IPS DF 4.7 (cell line): ENCODE measurements around the gene GABRR1.
"Not testable (repeated sequence)": the region's sequence is repeated elsewhere in the genome, so short reads cannot be mapped to it uniquely, and the experiment has no call there.

Experiments
- DNase-seq: peaks from one replicate; pipeline ENCODE4 v3.0.0-alpha.2; 2013; ENCODE audit warnings: low spot score; ENCODE audit errors: extremely low read depth

GABRR1 gene

DNA sequence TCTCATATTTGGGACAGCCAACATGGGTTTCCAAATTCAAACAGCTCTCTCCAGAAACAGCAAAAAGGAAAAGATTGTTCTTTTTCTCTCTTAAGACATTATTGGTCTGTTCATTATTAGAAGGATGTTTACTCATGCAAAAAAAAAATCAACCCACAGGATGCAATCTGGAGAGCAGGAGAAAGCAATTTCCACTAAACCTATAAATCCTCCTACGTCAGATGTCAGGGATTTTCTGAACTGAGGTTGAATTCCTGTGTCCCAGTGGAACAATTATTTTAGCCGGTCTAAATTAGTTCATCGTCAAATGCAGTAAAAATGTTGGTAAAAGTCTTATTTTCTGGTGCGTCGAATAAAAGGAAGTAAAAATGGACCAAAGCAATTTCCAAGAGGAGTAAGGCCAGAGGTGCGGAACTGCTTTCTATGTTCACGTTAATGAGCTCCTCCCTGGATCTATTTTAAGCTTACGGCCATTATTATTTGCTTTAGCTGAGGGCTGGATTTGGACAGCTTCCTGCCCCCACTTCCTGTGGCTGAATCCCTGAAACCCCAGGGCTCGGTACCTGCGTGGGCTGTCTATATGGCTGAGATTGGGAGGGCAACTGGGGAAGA is at the start of gene GABRR1:
Gene GABRR1, minus strand, starts transcription at position 60 of the 612 bp plus-strand sequence. Its CDS starts 36 bp downstream, at position 24.
- DNase-seq: no peak

GRCh38 chr6:89264296-89264695 is 47.1 kb upstream of the GABRR1 start:
- no peak for DNase-seq

- DNase-seq: no peak
These were observed 43.7 kb upstream of the GABRR1 start for GRCh38 chr6:89260832-89261231.

- DNase-seq: no peak
These were observed 43.2 kb upstream of the GABRR1 start for GRCh38 chr6:89260310-89260709.

- no peak for DNase-seq
These were observed 41.8 kb upstream of the GABRR1 start for GRCh38 chr6:89258912-89259311.

DNA sequence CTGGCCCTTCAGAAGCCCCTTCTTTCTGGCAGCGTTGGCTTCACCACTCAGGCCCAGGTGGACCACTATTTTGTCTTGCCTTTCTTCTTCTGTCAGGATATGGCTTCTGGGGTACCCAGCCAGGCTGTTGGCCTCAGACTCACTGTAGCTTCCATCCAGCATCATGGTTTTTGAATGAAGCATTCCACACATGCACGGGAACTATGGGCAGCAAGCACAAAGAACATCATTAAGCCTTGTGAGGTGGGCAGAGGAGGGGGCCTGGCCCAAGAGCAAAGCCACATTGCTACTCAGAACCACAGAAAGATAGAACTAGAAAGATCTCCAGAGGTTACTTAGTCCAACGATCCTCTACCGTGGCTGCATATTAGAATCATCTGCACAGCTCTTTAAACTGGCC is 40.6 kb upstream of the GABRR1 start:
- no peak for DNase-seq

DNA sequence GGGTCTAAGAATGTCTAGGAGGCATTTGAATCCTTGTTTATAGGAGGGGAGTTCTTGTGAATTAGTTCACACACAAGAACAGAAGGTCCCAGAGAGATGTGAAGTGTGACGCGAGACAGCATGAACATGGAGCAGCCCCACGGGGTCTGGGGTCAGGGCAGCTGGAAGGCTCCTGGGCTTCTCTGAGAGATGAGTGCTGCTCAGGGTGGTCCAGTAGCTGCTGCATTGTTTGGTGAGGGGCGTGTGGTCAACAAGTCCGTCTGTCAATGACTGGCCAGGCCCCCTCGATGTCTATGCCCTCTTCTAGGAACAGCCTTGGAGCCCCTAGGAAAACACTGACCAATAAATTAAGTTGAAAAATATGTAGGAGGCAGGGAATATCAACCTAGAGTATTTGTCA is 40.2 kb upstream of the GABRR1 start:
- no peak for DNase-seq

DNA sequence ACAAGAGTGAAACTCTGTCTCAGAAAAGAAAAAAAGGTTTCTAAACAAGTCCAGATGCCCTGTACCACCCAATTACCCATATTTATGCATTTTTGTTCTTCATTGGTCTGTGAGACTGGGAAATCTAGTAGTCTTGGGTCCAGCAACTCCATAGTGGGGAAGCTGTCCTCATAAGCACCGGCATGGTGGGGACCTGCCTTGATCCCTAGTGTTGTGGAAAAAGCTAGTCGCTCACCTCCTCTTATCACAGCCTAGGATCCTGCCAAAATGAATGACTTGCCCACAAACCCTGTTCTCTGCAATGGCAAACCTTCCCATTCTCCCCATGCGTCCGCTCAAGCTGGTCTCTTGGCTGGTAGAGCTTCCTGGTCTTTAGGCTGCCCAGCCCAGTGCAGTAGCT is 38.3 kb upstream of the GABRR1 start:
- DNase-seq: no peak

DNA sequence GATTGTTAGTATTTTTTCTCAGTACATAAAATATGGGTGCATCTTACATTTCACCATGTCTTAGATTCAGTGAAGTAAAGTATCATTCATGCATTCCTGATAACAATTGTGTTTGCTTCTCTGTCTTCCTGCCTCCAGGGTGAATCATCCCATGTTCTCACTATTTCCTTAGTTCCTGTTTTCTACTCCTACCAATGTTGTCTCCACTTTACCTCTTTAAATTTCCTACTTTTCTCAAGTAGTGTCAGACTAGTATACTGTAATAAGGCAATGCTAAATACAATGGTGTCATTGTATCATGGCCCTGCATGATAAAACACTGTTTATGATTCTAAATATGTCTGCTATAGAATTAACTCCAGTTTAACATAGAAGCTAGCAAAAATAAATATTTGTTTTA is 37.4 kb upstream of the GABRR1 start:
- no peak for DNase-seq

GRCh38 chr6:89252907-89253306 is 35.7 kb upstream of the GABRR1 start:
- no peak for DNase-seq

- no peak for DNase-seq
These were observed 34.8 kb upstream of the GABRR1 start for GRCh38 chr6:89251976-89252375.

DNA sequence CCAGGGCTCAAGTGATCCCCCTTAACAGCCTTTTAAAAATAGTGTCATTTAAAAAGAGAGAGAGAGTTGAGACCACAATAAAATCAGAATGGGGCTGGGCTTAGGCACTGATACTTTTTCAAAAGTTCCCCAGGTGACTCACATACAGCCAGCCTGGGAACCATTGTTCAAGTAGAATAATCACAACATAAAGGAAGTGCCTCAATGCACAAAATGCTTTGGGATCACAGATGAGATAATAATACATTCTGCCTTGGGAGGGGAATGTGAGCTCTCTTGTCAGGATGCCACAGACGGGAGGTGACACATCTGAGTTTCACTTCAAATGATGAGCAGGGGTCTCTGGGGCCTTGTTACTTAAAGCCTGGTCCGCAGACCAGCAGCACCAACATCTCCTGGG is 34.0 kb upstream of the GABRR1 start:
- no peak for DNase-seq

GRCh38 chr6:89250239-89250638 is 33.1 kb upstream of the GABRR1 start:
- DNase-seq: no peak

GRCh38 chr6:89244241-89244985 is 27.3 kb upstream of the GABRR1 start:
- no peak for DNase-seq

- no peak for DNase-seq
These were observed 26.1 kb upstream of the GABRR1 start for GRCh38 chr6:89243331-89243629.

DNA sequence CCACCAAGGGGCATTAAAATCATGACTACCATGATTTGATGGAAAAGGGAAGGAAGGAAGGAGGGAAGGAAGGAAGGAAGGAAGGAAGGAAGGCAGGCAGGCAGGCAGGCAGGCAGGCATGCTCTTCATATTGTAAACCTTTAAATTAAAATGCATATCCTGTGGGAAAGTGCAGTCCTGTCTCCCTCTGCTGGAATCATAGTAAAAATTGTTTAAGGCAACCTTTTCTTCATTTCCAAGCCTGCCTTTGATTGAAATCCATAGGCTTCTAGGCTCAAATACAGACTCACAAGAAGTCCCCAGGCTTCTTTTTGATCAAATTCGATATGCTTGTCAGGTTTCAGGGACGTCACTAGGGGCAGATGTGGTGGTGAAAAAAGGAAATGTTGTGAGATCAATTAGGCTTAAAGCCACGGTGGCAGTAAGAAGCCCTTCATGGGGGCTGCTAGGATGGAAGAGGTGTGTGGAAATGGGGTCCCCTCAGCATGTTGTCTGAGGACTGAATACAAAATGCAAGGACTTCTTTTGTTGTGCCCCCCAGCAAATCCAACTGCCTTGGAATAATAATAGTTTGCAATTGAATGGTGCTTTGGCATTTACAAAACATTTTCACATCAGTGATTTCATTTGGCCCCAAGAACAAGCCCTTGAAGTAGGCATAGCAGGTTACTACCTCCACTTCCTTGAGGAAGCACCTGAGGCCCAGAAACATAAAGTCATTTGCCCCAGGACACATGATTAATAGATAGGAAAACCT is 25.6 kb upstream of the GABRR1 start:
- no peak for DNase-seq

DNA sequence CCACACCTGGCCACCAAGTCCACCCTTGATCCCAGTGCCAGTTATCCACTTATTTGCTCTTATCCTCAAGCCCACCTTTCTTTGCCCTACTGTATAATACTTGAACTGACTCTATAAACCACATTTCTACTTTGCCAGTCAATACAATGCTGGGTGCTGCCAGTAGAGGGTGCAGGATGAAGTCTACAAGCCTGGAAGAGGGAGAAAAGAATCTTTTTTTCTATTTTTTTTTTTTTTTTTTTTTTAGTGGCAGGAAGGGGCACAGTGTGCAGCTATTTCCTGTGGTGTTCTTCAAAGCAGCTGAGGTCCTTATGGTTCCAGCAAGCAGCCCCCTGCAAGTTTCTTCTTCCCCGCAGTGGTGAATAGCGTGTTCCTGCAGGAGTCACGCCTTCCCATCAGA is 22.2 kb upstream of the GABRR1 start:
- DNase-seq: no peak

GRCh38 chr6:89237158-89237557 is 20.0 kb upstream of the GABRR1 start:
- DNase-seq: no peak

DNA sequence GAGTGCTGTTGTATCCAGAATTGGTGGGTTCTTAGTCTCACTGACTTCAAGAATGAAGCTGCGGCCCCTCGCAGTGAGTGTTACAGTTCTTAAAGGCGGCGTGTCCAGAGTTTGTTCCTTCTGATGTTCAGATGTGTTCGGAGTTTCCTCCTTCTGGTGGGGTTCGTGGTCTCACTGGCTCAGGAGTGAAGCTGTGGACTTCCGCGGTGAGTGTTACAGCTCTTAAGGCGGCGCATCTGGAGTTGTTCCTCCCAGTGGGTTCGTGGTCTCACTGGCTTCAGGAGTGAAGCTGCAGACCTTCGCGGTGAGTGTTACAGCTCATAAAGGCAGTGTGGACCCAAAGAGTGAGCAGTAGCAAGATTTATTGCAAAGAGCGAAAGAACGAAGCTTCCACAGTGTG is 16.4 kb upstream of the GABRR1 start:
- not testable (repeated sequence) for DNase-seq

DNA sequence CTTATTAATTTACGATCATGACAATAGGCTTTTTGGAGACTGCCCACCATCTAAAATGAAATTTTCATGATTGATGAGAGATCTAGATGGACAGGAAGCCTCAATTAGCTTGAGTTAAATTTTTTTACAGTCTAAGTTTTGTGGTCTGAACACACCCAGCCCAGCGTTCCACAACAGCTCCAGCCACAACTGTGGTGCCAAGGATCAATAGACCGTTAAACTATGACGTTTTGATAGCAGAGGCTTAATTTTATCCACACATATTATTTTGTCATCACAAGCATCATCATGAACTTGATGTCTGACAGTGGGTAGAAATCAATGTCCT is 5.5 kb upstream of the GABRR1 start:
- DNase-seq: no peak

DNA sequence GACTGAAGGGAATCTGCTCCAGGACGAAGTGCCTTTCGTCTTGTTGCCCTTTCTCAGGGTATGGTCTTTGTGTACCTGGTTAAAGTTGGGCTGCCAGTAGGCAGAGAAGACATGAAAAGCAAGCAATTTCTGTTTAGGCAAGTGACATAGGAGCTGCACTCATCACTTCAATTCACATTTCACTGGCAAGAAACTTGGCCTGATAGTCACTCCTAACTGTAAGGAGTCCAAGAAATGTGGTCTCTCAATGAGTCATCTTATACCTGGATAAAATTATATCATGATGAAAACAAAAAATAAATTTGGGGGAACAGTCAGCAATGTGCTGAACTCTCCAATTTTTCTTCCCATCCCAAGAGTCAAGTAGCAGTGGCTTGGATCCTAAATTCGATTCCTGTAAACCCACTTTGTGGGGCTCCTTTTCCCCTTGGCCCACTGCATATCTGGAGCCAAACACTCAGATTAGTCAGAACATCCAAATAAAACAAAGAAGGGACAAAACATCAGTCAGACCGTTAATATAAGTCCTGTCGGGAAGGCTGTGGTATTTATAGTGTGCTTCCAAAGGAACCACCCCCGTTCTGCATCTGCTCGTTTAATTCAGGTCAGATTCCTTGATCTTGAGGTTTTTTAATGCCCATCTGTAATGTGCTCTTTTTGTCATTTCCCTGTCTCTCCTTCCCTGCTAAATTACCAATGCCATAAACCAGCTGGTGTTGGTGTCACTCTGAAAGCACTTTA is 5.0 kb upstream of the GABRR1 start:
- no peak for DNase-seq

- DNase-seq: no peak
These were observed 4.0 kb upstream of the GABRR1 start for GRCh38 chr6:89221129-89221528.
